ENCODE measurements around the gene IKZF3.
"Not testable (repeated sequence)": the region's sequence is repeated elsewhere in the genome, so short reads cannot be mapped to it uniquely, and the experiment has no call there.

Gene IKZF3

GRCh38 chr17:39855911-39856649, 8.0 kb downstream of the IKZF3 start:
- not testable (repeated sequence) for DNase-seq

GRCh38 chr17:39854909-39855308, 9.2 kb downstream of the IKZF3 start:
- DNase-seq = no peak

DNA sequence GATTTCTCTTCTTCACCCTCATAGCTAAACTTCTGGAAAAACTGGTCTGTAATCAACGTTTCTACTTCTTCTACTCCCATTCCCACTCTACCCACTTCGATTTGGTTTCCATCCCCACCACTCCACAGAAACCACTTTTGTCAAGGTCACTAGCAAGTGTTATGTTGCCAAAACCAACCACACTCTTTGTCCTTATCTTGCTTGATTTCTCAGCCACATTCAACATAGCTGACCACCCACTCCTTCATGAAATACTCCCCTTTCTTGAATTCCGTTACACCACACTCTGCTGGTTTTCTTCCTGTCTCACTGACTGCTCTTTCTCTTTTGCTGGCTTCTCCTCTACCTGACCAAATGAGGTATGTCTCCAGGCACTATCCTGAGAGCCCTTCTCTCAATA, 11.9 kb downstream of the IKZF3 start:
- DNase-seq = no peak

DNA sequence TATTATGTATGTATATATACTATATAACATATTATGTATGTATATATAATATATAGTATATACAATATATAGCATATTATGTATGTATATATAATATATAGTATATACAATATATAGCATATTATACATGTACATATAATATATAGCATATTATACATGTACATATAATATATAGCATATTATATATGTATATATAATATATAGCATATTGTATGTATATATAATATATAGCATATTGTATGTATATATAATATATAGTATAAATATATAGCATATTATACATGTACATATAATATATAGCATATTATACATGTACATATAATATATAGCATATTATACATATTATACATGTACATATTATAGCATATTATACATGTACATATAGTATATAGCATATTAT, 13.9 kb downstream of the IKZF3 start:
- DNase-seq = not testable (repeated sequence)

DNA sequence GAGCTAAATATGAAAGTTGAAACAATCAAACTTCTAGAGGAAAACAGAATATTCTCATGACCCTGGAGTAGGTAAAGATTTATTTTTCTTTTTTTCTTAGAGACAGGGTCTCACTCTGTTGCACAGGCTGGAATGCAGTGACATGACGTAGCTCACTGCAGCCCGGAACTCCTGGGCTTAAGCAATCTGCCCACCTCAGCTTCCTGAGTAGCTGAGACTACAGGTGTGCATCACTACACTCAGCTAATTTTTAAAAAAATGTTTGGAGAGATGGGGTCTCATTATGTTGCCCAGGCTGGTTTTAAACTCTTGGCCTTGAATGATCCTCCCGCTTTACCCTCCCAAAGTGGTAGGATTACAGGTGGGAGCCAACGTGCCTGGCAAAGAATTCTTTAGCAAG, 15.5 kb downstream of the IKZF3 start:
- DNase-seq = no peak

DNA sequence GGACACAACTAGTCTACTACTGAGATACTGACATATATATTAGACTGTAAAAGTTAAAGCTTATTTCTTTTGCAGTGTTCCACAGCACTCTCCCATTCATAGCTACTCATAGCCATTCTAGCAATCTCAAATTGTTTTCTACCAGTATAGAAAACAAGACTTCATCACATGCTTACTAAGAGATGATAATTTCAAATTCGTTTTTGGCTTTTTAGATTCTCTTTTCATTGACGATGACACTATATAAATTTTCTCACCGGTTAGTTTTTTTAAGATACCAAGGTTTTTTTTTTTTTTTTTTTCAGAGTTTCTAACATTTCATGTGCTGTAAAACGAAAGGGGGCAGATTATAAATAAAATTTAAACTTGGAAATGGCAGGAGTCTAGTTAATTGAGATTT, 17.9 kb downstream of the IKZF3 start:
- no peak for DNase-seq

- no peak for DNase-seq
Measured at GRCh38 chr17:39845052-39845846, 18.9 kb downstream of the IKZF3 start.

DNA sequence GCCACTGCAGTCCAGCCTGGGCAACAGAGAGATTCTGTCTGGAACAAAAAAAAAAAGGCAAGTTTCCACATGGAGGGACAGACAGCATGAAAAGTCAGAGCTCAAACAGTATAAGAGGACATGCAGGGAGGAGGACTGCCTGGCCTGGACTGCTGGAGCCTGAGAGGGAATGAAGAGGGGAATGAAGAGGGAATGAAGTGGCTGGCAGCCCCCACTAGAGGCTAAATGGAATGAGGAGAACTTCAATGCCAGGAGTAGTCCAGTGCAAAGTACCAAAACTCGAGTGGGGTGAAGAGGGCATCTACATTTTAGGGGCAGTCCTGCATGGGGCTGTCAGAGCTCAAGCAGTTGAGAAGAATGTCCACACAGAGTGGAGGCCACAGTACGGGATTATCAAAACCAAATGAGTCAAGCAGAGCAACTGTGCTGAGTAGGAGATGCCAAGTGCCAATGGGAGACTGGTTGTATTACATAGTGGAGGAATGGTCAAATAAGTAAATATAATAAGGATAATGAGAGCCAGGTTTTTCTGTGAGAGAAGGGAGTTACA, 22.9 kb downstream of the IKZF3 start:
- no peak for DNase-seq

GRCh38 chr17:39838784-39839183, 25.3 kb downstream of the IKZF3 start:
- no peak for DNase-seq

- DNase-seq = no peak
Measured at GRCh38 chr17:39838057-39838456, 26.1 kb downstream of the IKZF3 start.

- DNase-seq = no peak
Measured at GRCh38 chr17:39836117-39836516, 28.0 kb downstream of the IKZF3 start.

GRCh38 chr17:39835038-39835786, 28.9 kb downstream of the IKZF3 start:
- DNase-seq = no peak

- no peak for DNase-seq
Measured at GRCh38 chr17:39834017-39834416, 30.1 kb downstream of the IKZF3 start.

DNA sequence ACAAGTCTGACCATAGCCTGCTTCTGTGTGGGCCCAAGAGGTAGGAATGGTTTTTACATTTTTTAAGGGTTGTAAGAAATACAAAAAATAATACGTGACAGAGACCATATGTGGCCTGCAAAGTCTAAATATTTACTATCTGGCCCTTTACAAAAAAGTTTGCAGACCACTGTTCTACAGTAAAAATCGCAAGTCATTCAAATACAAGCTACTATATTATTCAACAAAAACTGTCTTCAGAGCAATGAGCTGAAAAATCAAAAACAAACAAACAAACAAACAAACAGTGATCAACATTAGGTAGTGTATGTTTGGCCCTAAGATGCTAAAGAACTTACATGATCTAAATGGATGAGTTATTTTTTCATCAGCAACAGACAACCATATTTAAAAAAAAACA, 32.5 kb downstream of the IKZF3 start:
- DNase-seq = no peak

GRCh38 chr17:39828443-39828842, 35.7 kb downstream of the IKZF3 start:
- DNase-seq = no peak

GRCh38 chr17:39826334-39826733, 37.8 kb downstream of the IKZF3 start:
- no peak for DNase-seq

DNA sequence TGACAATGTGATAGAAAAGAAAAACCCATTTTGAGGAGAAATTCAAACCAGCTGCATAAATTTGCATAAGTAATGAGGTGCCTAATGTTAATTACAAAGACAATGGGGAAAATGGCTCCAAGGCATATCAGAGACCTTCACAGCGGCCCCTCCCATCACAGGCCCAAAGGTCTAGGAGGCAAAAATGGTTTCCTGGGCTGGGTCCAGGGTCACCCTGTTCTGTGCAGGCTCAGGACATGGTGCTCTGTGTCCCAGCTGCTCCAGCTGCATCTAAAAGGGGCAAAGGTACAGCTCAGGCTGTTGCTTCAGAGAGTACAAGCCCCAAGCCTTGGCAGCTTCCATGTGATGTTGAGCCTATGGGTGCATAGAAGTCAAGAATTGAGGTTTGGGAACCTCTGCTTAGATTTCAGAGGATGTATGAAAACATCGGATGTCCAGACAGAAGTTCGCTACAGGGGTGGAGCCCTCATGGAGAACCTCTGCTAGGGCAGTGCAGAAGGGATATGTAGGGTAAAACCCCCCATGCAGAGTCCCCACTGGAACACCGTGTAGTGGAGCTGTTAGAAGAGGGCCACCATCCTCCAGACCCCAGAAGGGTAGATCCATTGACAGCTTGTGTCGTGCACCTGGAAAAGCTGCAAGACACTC, 40.6 kb downstream of the IKZF3 start:
- no peak for DNase-seq

DNA sequence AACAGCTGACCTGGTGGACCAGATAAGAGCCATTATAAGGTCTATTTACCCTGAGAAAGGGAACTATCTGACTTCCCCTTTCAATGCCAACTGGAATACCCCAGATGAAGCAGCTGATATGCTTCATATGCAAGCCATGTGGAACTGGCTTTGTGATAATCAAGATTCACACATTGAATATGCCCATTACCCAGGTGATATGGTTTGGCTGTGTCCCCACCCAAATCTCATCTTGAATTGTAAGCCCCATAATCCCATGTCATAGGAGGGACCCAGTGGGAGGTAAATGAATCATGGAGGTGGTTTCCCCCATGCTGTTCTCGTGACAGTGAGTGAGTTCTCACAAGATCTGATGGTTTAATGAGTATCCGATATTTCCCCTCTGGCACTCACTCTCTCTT, 42.1 kb downstream of the IKZF3 start:
- DNase-seq = no peak

- DNase-seq = no peak
Measured at GRCh38 chr17:39820987-39821386, 43.1 kb downstream of the IKZF3 start.

GRCh38 chr17:39820541-39820940, 43.6 kb downstream of the IKZF3 start:
- no peak for DNase-seq

- peak; percentile 66 for DNase-seq
Measured at GRCh38 chr17:39818358-39819000, 45.6 kb downstream of the IKZF3 start.

DNA sequence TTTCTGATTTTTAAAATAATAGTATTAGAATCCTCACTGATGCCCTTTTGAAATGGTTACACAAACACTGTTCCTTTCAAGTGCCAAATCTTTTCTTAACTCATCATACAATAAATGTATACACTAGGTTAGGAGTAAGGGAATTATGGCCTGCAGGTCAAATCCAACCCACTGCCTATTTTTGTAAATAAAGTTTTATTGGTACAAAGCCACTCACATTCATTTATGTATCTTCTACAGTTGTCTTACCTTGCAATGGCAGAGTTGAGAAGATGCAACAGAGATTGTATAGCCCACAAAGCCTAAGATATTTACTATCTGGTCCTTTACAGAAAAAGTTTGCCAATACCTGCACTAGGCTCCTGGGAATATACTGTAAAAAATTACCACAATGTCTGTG, 47.8 kb downstream of the IKZF3 start:
- DNase-seq = no peak
